Measurements from ENCODE around the gene CLEC16A. TPM values are rescaled to one million over a fixed set of nuclear protein-coding genes. Genes with fewer than 3 reads are reported as not detected.
"Not testable (repeated sequence)": the region's sequence is repeated elsewhere in the genome, so short reads cannot be mapped to it uniquely, and the experiment has no call there.

The CLEC16A gene
- total RNA-seq, 4 donors from 2014 or later = 38.2 to 153 (median 92.7) TPM

DNA sequence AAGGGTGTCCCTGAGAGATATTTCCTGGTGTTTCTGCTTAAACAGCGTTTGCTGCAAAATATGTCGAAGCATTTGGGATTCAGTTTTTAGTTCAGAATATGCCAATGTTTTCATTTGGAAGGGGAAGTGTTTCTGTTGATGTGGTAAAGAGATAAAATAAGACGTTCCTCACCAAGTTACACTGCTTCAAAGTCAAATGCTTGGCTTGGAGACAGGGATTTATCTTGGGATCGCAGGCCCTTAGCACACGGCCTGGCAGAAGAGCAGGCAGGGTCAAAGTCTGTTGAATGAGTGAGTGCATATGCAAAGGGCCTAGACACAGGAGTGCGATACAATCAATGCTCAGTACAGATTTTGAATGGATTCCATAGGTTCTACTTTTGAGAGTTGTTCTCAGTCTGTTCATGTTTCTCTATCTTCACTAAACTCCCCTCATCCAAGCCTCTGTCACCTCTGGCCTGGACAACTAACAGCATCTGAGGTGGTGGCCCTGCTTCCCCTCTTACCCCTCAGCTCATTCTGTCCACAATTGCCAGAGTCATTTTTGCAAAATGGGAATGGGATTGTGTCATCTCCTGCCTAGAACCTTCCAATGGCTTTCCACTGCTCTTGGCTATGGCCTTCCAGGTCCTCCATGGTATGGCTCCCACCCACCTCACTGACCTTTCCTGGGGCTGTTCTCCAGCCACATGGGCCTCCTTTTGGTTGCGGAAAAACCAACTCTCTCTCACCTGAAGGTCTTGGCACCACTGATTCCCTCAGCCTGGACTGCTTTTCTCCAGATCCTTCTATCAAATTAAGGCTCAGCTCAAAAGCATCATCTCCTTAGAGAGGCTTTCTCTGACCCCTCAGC is 5.3 kb upstream of the CLEC16A start:
- DNase-seq = no peak
- 55% methylated on average over 7 of the region's 7 CpGs; no CpG with 5 or more reads in 1 of the 2 donors for WGBS, 2 donors (ENCODE audit: low coverage in 1 of 2)
- intact Hi-C loops (cut with DNase I; ENCODE audit: low total_unique reads) = no loop called here
- Histone ChIP-seq H3K9me3 (no peaks in the 10 kb centered on the region), H3K4me3 (peak overlapping the region in 1 of 4 donors; percentile 18), H3K27ac (peak overlapping the region; percentile 48 to 60 (median 50)), H3K4me1 (peaks cover 51 to 86% (median 76%) of the 10 kb centered on the region in 4 donors), H3K36me3 (no peaks in the 10 kb centered on the region), H3K27me3 (no peaks in the 10 kb centered on the region)
- in situ Hi-C loops (cut with MboI; ENCODE audit: low pct_ligation_motif_present in 1 of 4, low pct_unique_long_range_greater_than_20kb in 1 of 4, low sequenced_read_pairs in 3 of 4) = loop anchor here in 2 of 4 donors (5.0 to 10.0 kb wide), 2 partner anchors 194 to 412 kb away; partner anchors contain the start of gene NUBP1 (in 1 of the 2)
- no peak for TF ChIP-seq CTCF (IDR thresholded peaks at IDR 0.05)

- peaks cover 44 to 81% (median 73%) of the 10 kb centered on the region in 4 donors for H3K4me1 ChIP-seq
- H3K27ac ChIP-seq = peak overlapping the region in 3 of 4 donors; percentile 2 to 87 (median 48)
- peak overlapping the region in 1 of 4 donors; percentile 90 for H3K4me3 ChIP-seq
These were observed 4.6 kb upstream of the CLEC16A start for GRCh38 chr16:10939649-10940234.

GRCh38 chr16:10940501-10941079 is 3.8 kb upstream of the CLEC16A start:
- no peaks in the 10 kb centered on the region for H3K9me3 ChIP-seq
- H3K4me1 ChIP-seq = peaks cover 41 to 80% (median 72%) of the 10 kb centered on the region in 4 donors
- H3K27ac ChIP-seq = peak overlapping the region; percentile 87 to 89 (median 88)
- no peak for DNase-seq
- TF ChIP-seq POLR2AphosphoS5 (IDR thresholded peaks at IDR 0.05) (peak in 1 of 3 donors; percentile 20), POLR2A (IDR thresholded peaks at IDR 0.05) (no peak)
- intact Hi-C loops (cut with DNase I; ENCODE audit: low total_unique reads) = no loop called here
- H3K27me3 ChIP-seq = no peaks in the 10 kb centered on the region
- in situ Hi-C loops (cut with MboI; ENCODE audit: low pct_ligation_motif_present in 1 of 4, low pct_unique_long_range_greater_than_20kb in 1 of 4, low sequenced_read_pairs in 3 of 4) = no loop called here
- H3K36me3 ChIP-seq = no peaks in the 10 kb centered on the region
- peak overlapping the region in 3 of 4 donors; percentile 73 to 92 (median 90) for H3K4me3 ChIP-seq
- 24% methylated on average over 8 of the region's 8 CpGs; no CpG with 5 or more reads in 1 of the 2 donors for WGBS, 2 donors (ENCODE audit: low coverage in 1 of 2)

More at GRCh38 chr16:10939649-10940234, 4.6 kb upstream of the CLEC16A start:
- Histone ChIP-seq H3K36me3 (no peaks in the 10 kb centered on the region), H3K9me3 (no peaks in the 10 kb centered on the region), H3K27me3 (no peaks in the 10 kb centered on the region)
- intact Hi-C loops (cut with DNase I; ENCODE audit: low total_unique reads) = no loop called here
- in situ Hi-C loops (cut with MboI; ENCODE audit: low pct_ligation_motif_present in 1 of 4, low pct_unique_long_range_greater_than_20kb in 1 of 4, low sequenced_read_pairs in 3 of 4) = loop anchor here in 2 of 4 donors (5.0 to 10.0 kb wide), 2 partner anchors 195 to 412 kb away; partner anchors contain the start of gene NUBP1 (in 1 of the 2)
- 86 to 92% methylated on average over 2 to 7 of the region's 7 CpGs for WGBS, 2 donors (ENCODE audit: low coverage in 1 of 2)
- DNase-seq = no peak
- TF ChIP-seq POLR2A (IDR thresholded peaks at IDR 0.05) (no peak), CTCF (IDR thresholded peaks at IDR 0.05) (no peak), POLR2AphosphoS5 (IDR thresholded peaks at IDR 0.05) (no peak), EP300 (IDR thresholded peaks at IDR 0.05; ENCODE audit: low read depth) (no peak)

DNA sequence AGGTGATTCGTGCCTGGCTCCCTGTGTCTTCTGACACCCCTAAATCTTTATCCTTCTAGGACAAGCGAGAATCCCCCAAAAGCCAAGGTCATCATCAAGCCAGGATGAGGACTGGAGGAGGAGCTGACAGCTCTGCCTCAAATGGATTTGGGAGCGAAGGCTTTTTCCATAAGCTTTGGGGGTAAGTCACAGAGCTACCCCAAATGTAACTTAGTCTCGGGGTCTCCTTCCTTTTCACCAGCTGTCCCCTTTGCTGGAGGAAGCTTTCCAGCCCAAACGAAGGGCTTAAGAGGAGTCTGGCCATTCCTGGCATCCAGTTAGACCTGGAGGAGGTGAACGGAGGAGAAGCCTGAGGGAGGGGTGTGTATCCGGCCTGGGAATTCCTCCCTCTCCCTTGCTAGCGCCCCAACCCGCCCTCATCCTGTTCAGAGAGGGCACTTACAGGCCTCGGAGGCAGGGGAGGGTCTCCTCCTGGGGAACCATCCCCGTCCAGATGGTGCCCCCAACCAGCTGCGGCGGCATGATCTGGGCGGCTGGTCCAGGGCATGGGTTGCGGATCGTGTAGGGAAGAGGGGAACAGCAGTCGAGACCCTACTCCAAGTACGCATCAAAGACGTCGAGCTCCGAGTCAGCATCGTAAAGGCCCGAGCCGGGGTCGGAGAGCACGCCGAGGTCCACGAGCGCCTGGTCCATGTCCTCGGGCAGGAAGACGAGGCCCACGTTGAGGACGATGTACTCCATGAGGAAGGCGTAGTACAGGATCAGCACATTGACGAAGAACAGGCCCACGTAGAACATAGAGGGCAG is 3.0 kb upstream of the CLEC16A start:
- Histone ChIP-seq H3K36me3 (no peaks in the 10 kb centered on the region), H3K27ac (peak overlapping the region; percentile 87 to 89 (median 88)), H3K27me3 (no peaks in the 10 kb centered on the region), H3K4me3 (peak overlapping the region; percentile 73 to 96 (median 91)), H3K9me3 (no peaks in the 10 kb centered on the region), H3K4me1 (peaks cover 41 to 81% (median 74%) of the 10 kb centered on the region in 4 donors)
- 3% methylated on average over 36 of the region's 36 CpGs; no CpG with 5 or more reads in 1 of the 2 donors for WGBS, 2 donors (ENCODE audit: low coverage in 1 of 2)
- TF ChIP-seq EP300 (IDR thresholded peaks at IDR 0.05; ENCODE audit: low read depth) (no peak), POLR2AphosphoS5 (IDR thresholded peaks at IDR 0.05) (no peak), POLR2A (IDR thresholded peaks at IDR 0.05) (no peak), CTCF (IDR thresholded peaks at IDR 0.05) (no peak)
- DNase-seq = peak; percentile 35
- intact Hi-C loops (cut with DNase I; ENCODE audit: low total_unique reads) (no loop called here), in situ Hi-C loops (cut with MboI; ENCODE audit: low pct_ligation_motif_present in 1 of 4, low pct_unique_long_range_greater_than_20kb in 1 of 4, low sequenced_read_pairs in 3 of 4) (no loop called here)

DNA sequence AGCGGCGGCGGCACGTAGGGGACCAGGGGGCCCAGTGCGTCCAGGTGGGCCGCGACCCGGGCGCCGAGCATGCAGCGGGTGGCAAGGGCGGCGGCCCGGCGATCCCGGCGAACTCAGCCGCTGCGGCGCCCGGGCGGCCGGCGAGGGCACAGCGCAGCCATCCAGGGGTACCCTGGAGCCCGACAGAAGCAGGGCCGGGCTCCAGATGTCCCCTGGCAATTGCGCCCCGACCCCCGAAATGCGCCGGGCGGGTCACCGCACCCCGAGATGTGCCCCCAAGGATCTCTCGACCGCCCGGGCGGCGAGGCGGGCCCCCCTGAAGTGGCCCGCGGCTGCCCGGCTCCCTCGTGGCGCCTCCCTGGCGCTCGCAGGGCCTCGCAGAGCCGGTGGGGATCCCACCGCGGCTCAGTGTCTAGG is 2.4 kb upstream of the CLEC16A start:
- Histone ChIP-seq H3K4me1 (peaks cover 40 to 82% (median 70%) of the 10 kb centered on the region in 4 donors), H3K27ac (peak overlapping the region; percentile 87 to 89 (median 88)), H3K4me3 (peak overlapping the region; percentile 73 to 96 (median 91))
- 0% methylated on average over 2 to 33 of the region's 52 CpGs for WGBS, 2 donors (ENCODE audit: low coverage in 1 of 2)
- intact Hi-C loops (cut with DNase I; ENCODE audit: low total_unique reads); H3K27me3 ChIP-seq; in situ Hi-C loops (cut with MboI; ENCODE audit: low pct_ligation_motif_present in 1 of 4, low pct_unique_long_range_greater_than_20kb in 1 of 4, low sequenced_read_pairs in 3 of 4); H3K9me3 ChIP-seq; H3K36me3 ChIP-seq: not testable (repeated sequence)
- peak; percentile 20 for DNase-seq

All from transverse colon (tissue), 4 donors.